Ecto neural progenitor cell (in vitro differentiated cells): ENCODE data around the gene BNC2.
"Not testable (repeated sequence)": the region's sequence is repeated elsewhere in the genome, so short reads cannot be mapped to it uniquely, and the experiment has no call there.

ENCODE experiments used
- DNase-seq: peaks from one replicate; pipeline ENCODE4 v3.0.0-alpha.2; 2018; ENCODE audit warnings: low spot score

Gene BNC2

DNA sequence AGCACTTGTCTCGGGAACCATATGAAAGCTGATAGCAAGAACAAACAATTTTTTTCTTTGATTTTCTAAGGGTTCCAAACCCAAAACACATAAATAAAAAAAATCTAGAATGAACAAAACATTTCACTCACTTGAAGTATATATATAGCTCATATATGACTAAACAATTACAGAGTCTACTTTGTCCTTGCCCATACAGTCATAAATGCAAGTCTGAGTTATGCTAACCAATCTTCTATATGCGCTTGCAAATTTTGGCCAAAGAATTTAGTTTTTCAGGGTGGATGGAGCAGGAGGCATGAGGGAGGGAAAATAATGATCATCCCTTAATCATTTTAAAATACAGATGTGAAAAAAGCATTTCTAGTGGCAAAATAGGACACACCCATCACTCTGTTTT, 370.1 kb downstream of the BNC2 start:
- no peak for DNase-seq

DNA sequence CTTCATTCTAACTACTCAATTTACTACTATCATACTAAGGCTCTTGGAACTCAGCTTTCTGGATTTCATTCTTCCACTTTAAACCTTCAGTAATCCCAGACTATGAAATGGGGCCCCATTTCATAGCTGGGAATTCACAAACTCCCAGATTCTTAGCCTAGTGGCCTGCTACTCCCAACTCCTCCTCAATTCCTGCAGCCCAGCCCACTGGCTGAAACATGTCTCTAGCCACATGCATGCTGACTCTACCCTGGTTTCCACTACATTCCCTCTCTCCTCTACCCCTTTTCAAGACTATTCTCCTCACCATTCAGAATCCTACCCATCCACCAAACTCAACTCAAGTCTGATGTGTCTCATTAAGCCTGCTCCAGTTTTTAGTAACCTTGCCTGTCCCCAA, 370.6 kb downstream of the BNC2 start:
- DNase-seq = no peak

DNA sequence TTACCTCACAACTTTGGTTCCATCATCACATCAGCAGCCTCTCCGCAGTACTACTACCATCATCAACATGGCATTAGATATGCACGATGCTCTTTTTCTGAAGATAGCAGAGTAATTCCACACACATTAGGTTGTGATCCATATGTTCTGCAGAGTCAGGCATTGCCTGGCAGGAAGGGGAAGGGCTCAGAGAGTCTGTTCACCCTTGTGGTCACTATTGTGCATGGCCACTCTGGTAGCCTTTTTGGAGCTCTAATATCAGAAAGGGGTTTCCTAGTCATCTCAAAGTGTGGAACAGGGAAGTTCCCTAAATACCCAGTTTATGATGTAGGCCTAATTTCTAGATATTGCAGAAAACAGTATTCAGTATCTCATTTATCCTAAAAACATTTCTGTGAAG, 373.6 kb downstream of the BNC2 start:
- no peak for DNase-seq

DNA sequence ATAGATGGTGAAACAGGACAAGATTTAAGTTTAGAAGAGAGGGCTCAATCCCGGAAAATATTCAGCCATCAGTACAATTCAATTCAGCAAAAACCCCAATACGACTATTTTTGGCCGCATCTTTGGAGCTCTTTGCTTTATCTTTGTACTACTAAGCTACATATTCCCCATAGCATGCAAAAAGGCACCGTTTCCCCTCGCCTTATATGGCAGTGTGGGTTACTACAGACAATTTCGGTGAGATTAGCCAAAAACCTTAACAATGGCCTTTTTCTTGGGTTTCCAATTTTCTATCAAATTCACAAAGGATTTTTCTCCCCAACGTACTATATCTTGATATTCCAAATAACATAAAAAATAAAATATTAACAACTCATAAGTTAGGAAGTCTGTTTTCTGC, 382.6 kb downstream of the BNC2 start:
- no peak for DNase-seq

DNA sequence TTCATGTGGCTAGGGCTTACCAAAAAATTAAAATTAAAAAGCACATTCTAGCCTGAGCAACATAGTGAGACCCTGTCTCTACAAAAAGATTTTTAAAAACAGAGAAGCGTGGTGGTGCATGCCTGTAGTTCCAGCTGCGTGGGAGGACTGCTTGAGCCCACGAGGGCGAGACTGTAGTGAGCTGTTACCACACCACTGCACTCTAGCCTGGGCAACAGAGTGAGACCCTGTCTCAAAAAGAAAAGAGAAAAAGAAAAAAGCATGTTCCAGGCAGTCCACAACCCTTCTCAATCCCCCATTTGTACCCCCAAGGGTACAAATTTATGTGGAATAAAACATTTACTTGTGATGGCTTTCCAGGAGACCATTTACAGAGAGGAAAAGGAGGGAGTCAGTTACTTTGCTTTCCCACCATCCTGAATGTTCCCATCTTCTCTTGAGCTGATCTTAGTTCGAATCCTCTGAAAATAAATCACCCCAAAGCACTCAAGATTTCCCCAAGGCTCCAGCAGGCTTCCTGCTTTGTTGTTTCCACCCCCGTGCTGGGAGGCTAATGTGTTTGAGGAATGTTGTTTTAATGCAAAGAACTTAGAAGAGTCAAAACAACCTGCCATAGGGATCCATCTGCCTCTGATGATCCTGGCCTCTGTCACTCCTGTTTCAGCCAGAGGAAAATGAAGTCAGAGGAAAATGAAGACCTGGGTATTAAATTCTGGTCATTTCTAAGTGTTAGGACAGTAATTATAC, 384.7 kb downstream of the BNC2 start:
- DNase-seq = no peak

DNA sequence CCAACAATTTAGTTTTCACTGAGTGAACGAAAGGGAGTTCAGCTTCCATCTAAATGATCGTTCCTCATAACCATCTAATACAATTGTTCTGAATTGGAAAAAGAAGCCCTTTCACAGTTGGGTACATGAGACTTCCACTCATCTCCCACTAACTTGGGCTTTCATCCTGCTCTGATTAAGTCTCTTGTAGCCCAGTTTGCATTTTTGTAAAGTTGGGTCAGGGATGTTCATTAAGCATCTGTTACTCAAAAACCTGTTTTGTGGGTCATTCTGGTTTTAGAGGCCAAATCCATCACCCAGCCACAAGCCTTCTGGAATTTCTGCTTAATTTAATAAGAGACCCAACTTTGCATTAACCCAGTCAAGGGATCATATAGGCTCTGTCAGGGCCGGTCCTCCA, 385.3 kb downstream of the BNC2 start:
- DNase-seq = no peak

DNA sequence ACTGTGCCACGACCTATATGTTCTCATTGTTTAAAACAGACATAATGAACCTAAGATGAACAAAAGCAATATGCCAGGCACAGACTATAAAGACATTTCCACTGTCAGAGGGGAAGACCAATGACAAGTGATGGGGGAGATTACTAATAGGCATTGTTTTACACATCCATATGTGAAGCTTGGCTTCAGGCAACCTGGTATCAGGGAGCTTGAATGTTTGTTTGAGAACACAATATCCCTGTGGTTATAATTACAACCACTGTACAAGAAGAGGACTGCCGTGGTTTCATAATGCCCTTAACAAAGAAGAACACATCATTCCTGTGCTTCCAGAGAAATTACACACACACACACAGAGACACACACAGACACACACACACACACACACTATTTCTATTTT, 385.7 kb downstream of the BNC2 start:
- DNase-seq = no peak

DNA sequence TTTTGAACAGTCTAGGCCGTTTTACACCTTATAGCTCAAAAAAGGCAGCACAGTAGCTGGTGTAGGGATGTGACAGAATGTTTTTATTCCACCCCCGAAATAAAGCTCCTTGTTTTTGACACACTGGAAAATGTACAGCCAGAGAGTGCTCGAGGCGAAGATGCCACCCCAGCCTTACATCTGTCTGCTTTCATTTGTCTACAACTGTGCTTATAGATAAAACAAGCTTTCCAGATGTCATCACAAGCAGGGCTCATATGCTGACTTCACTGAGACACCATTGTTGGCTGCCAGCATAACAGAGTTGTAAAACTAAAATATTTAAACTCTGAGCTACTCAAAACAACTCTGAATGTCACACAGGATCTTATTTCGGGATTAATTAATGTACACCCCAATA, 386.3 kb downstream of the BNC2 start:
- no peak for DNase-seq

DNA sequence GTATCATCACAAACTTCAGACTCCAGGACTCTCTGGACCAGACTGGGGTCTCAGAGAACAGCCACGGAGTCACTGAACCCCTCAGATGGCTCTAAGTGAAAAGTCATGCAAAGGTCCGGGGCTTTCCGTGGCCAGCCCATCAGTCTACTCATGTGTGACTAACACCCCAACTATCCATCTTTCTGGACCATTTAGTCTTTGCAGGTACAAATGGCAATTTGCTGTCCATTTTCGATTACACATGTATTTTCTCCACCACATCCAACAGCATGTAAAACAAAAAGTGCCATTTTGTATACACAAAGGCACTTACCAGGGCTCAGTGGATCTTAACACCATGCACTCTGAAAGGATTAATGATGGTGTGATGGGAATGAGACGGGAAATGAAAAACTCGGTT, 387.7 kb downstream of the BNC2 start:
- no peak for DNase-seq

DNA sequence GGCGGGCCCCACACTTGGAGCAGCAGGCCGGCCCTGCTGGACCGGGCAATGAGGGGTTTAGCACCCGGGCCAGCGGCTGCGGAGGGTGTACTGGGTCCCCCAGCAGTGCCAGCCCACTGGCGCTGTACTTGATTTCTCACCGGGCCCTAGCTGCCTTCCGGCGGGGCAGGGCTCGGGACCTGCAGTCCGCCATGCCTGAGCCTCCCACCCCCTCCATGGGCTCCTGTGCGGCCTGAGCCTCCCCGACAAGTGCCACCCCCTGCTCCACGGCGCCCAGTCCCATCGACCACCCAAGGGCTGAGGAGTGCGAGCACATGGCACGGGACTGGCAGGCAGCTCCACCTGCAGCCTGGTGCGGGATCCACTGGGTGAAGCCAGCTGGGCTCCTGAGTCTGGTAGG, 389.9 kb downstream of the BNC2 start:
- not testable (repeated sequence) for DNase-seq

DNA sequence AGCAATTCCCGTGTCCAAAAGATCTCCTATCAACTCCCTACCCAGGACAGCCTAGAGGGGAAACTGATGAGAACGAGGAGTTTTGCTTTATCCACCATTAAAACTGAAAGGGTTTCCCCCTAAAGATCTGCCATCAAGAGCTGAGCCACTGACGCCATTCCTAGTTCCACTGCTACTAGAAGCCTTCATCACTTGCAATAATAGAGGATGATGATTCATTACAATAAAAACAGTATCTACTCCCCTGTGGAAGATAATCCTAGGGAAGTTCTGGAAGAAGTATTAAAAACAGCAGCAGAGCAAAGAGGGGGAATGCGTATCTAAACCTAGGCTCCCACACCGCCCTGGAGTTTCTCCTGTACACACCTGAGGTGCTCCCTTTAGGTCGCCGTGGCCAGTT, 394.5 kb downstream of the BNC2 start:
- DNase-seq = no peak

DNA sequence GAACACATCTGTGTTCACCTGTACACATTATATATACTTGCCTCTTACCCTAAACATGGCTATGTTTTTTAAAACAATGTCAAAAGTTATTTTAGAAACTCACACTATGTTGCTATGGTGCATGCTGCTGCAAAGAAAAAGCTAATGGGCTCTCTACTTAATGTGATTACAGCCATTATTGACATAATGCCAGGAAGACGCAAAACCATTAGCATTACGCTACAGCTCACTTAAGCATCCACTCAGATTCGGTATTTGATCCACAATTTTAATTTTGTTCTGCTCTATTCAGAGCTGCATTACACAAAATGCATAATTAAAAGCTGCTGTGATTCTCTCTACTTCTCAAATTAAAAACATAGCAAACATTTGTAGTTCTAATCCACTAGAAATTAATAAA, 395.2 kb downstream of the BNC2 start:
- no peak for DNase-seq

DNA sequence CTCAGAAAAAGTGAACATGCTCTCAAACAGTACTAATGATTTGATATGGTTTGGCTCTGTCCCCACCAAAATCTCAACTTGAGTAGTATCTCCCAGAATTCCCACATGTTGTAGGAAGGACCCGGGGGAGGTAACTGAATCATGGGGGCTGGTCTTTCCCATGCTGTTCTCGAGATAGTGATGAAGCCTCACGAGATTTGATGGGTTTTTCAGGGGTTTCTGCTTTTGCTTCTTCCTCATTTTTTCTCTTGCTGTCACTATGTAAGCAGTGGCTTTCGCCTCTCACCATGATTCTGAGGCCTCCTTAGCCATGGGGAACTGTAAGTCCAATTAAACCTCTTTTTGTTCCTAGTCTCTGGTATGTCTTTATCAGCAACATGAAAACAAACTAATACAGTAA, 401.3 kb downstream of the BNC2 start:
- DNase-seq = no peak

DNA sequence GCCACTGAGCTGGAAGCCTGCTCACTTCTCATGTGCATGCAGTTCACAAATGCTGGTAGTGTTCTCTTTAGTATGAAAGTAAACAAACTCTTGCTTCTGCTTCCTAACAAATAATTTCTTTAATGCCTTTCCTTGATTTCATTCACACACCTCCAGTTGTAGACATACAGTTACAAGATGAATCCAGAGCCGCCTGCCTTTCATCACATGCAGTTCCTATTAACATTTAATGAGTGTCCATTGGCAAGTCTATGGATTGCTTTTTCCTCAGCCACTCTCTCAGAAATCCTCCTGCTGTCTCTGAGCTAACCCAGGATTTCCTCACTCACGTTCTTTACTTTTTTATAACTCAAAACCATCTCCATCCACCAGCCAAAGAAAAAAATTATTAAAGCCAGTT, 408.6 kb downstream of the BNC2 start:
- no peak for DNase-seq

DNA sequence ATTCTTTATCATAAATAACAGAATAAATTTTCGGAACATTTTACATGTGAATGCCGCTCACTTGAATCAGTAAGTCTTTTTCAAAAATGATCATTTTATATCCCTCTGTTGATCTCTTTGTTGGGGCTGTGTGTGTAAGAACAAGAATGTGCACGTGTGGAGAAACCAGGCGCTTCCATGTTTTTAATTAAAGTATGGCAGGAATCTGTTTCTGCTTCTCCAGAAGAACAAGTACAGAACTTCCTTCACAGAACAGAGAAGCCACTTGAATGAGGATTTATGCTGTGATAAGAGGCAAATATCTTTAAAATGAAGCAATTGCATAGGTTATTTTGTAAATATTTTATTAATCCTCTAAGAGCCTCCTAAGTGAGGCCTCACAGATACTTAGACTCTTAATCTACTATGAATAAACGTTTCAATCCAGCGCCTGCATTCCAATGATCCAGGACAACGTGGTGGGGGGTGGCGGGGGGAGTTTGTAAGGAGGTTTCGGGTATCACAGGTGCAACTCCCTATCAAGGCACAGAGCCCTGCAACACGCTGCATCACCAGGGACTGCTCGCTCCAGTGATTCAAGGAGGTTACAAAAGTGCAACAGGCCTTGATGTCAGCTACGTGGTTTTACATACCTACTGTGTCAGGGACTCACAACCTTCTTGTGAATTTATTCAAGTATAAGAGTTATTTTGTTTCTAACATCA, 409.2 kb downstream of the BNC2 start:
- no peak for DNase-seq

DNA sequence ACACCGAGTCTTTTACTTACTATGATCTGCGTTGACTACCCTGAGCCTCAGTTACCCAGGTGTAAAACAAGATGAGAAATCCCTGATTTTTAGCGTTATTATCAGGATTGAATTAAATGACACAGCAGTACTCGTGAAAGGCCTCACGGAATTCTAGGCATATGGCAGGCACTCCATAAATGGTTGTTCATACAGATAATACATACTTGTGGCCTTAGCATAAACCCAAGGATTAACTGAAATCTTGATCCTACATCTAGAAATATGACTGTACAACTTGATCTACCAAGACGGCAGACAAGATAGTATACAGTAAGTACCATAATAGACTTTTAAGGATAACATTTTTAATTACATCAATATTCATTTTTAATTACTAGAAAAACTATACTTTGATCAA, 409.8 kb downstream of the BNC2 start:
- no peak for DNase-seq

DNA sequence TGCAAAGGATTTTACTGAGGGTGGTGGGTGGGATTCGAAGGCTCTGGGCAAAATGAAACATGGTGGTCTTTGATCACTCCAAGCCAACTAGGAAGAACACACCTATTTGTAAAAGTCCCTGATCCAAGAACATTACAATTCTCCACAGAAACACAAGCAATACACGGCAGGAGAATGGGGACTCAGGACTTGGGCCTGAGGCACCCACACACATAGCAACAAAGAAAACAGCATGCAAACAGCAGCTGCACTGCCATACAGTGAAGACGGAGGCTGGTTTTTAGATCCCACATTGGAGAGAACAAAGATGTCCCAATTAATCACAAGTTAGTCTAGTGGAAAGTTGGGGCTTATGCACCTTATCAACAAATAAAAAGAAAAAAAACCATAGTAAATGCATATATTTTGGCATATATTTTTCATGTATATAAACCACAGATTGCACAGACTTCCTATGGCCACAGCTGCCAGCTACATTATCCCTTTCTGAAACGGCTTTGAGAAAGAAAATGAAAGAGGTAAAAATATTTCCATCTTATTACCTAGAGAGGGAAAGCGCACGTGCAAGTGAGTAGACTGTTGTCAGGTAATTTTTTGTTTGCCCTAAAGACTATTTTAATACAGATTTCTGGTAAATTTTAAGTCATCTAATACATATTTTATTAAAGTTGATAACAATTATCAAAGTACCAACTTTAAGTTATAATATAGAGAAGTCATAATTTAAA, 410.9 kb downstream of the BNC2 start:
- no peak for DNase-seq

DNA sequence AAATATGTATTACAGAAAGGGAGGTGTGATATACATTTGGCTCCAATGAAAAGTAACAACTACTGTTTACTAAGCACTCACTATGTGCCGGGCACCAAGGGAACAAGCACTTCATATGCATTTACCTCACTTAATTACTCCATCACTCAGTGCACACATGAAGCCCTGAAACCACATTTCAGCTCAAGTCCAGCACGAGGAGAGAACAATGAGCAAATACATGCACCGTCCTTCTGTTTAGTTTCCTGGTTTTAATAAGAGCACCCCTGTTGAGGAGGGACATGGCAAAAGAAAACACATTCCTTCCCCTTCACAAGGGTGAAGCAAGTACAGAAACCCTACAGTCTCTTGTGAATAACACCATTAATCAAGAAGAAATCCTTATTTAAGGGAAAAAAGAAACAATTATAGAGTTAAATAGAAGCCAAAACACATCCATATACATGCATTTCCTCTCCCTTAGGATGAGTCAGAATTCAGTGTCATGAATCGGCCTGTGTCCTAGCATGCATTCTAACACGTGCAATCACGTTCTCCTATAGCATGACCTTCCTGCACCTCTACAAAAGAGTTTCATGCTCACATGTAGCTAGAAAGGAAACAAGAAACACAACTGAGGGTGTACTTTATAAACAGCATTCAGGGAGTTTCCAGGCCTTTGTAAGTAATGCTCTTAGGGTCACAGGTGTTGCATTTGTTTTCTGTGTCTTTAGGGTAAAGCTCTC, 411.6 kb downstream of the BNC2 start:
- no peak for DNase-seq

DNA sequence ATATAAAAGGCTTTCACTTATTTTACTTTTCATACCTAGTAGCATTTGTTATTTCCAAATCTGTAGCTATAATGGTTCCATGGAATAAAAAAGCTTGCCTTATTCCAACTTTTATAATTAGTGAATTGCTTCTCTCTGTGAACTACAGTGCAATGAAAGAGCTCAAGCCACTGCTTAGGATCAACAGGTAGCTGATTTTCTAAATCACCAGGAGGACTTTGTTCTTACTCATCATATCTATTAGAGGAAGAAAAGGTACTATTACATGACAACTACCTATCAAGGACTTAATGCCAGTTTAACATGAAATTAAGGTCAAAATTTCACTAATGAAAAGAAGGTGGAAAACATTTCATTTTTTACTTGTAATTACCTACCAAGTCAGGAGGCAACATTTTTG, 414.6 kb downstream of the BNC2 start:
- no peak for DNase-seq

DNA sequence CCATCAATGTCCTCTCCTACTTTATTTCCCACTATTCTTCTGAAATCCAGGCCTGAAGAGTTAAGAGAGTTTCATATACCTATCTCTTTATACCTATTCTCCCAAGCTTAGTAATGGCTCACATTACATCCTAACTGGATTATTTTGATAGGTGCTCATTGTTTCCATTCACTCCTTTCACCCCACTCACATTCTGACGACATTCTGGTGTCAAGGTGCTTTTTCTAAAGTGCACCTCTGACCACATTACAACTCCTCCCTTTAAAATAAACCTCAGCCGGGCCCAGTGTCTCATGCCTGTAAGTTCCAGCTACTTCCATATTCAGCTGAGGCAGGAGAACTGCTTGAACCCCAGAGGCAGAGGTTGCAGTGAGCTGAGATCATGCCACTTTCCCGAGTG, 417.1 kb downstream of the BNC2 start:
- no peak for DNase-seq

DNA sequence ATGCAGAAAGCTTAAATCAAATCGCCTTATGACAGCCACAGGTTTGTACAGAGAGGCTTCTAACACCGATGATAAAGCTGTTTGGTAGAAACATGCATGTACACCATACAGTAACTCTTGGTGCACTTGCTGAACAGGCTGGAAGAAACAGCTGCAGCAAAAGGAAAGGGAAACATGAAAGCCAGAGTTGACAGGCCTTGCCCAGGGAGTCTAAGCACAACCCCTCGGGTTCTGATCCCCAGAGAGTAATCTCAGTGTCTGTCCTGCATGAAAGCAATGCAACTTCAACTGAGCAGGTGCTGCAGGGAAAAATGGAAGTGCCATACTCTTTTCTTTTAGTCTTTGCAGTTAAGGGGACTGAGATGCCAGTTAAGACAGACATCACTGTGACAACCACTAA, 419.9 kb downstream of the BNC2 start:
- no peak for DNase-seq

DNA sequence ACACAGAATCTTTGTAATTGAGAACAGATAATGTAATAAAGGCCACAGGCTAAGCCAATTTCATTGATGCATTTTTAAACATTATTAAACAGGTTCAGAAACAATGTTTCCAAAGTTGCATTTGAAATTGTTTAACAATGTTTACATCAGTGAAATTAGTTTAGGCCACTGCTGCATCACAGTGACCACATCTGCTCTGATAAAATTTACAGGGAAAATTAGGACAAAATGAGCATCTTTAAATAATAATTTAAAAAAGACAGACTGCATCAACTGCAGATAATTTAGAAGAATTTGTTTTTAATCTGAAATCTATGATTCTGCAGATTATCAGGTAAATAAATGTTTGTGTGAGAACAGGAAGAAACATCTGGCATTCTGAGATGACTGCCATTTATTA, 420.4 kb downstream of the BNC2 start:
- no peak for DNase-seq
